GM19023 (cell line): ENCODE data around the gene CNTNAP5.

Experiments
- ATAC-seq: cut with Tn5 transposase; IDR thresholded peaks from one replicate; pipeline ENCODE4 v1.9.1; 2021; ENCODE audit warnings: mild to moderate bottlenecking, moderate library complexity; ENCODE audit not compliant: unreplicated experiment

The CNTNAP5 gene

DNA sequence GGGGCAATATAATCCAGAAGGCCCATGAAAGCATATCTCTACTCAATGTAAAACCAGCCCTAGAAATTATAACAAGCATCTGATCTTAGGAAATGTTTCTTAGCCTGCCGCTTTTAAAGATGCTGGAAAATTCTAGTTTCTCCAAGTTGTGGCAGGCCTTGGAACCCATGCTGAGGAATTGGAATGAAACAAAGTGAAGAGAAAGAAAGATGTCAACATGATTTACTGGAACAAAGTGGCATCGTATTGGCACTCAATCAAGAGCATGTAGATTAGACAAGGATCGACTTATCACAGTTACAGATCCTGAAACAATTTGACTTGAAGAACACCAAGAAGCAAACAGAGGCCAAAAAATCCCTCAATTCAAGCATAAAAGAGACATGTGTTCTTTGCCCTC, 28.7 kb downstream of the CNTNAP5 start:
- no peak for ATAC-seq

DNA sequence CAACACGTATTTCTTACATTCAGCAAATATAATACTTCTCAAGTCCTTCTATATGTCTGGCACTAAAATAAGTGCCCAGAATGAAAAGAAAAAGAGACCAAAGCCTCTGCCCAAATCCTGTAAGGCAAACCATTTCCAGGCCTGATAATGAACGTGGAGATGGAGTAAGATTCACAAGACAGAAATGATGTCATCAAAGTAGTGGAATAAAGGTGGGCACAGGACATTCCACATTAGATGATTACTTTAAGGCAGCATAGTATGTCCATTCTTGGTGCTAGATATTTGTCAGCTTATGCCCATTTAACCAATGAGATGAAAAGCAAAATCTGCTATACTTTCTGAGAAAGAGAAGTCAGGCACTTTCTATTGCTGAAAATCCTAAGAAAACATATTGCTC, 38.5 kb downstream of the CNTNAP5 start:
- ATAC-seq: no peak

DNA sequence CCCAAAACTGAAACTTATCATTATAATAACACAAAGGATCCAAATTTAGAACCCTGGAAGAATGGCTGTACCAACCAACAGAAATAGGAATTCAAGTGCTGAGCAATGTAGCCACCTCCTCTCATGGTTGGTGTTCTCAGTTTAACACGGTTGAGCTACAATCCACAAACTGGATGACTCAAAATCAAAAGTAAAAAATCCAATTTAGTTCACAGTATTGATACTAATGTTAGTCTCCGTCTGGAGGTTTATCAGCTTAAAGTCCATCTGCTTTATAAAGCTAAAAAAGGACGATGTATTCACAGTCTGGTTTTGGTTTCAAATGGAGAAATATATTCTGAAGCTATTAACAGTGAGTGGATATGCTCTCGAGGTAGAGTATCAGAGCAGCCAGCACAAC, 40.5 kb downstream of the CNTNAP5 start:
- no peak for ATAC-seq

- no peak for ATAC-seq
Measured at GRCh38 chr2:124066776-124067175, 41.7 kb downstream of the CNTNAP5 start.

GRCh38 chr2:124079045-124079444, 54.0 kb downstream of the CNTNAP5 start:
- no peak for ATAC-seq

DNA sequence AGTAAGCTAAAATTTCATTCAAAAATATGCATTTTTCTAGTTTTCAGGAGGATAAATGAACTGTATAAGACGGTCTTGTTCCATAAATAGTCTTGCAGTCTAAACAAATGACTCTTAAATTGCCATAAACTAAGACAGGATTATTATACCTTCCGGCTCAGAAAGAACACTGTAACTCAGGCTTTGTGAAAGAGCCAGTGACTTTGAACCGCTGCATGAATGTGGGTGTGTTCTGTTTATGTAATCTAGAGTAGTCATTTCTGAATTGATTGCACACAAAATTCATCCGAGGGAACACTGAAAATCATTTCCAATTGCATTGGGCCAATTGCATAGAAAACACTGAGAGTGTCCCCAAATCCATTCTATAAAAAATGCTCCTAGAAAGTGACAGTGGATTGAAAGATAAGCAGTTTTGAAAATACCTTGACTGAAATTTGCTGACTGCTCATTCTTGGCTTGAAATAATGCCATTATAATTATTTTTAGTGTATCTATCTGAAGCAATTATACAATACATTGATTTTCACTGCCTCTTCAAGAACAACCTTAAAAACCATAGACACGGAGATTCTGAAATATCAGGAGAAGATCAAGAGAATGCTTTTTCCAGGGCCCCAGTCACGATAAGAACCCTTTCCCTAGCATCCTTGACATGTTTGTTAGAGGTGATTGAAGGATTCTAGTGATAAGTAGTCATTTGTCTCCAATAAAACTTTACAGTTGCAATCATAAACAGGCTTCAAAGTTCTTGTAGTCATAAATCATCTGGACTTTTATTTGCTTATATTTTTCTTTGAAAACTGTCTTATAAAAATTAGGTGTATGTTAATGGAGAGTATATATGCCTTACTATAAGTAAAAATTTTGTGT, 55.4 kb downstream of the CNTNAP5 start:
- no peak for ATAC-seq

- no peak for ATAC-seq
Measured at GRCh38 chr2:124081154-124081716, 56.1 kb downstream of the CNTNAP5 start.

DNA sequence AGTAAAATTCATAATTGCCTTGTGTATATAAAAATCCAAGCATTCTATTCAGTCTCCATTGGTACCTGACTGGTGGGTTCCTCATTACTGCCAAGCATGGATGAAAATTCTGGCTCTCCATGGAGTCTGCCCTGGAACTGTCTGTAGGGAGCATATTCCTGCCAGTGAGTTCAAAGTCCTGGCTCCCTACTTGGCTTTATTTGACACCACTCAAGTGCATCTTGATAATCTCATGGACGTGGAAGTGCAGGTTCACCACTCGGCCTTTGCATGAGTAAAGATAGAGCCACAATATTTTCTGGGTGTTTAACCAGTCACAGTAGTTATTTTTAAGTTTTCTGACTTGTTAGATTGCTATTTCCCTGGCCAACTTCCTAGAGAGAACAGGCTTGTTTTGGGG, 63.5 kb downstream of the CNTNAP5 start:
- no peak for ATAC-seq

DNA sequence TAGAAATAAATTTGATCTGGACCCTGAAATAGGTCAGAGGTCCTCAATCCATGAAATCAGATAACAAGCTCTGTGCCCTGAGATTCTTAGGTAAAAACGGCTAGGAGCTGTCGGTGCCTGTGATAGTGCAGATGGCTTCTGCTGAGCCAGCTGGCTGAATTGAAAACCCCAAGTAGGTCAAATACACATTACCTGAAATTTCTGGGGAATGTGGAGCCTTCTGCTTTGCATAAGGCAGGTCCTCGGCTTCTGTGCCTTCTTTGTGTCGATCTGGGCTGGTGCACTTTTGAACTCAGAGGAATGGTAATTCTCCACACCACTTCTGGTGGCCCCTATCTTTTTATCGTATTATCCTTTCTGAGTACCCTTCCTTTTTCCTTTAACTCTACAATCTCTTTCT, 66.6 kb downstream of the CNTNAP5 start:
- no peak for ATAC-seq

GRCh38 chr2:124092651-124093050, 67.6 kb downstream of the CNTNAP5 start:
- no peak for ATAC-seq

DNA sequence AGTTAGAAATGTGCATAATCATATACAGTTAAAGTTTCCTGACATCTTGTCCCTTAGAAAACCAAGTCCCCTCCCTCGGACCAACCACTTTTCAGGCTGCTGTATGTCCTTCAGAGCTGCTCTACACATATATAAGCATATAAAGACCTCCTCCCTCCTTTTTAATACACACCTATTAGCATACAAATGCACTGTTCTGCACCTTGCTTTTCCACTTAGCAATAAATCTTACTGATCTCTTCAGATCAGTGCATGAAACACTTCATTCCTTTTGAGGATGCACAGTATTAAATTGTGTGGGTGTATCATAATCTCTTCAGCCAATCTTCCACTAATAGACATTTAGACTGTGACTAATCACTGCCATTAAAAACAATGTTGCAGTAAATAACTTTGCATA, 79.8 kb downstream of the CNTNAP5 start:
- no peak for ATAC-seq

- ATAC-seq: no peak
Measured at GRCh38 chr2:124112206-124112605, 87.1 kb downstream of the CNTNAP5 start.

GRCh38 chr2:124112966-124113365, 87.9 kb downstream of the CNTNAP5 start:
- ATAC-seq: no peak

DNA sequence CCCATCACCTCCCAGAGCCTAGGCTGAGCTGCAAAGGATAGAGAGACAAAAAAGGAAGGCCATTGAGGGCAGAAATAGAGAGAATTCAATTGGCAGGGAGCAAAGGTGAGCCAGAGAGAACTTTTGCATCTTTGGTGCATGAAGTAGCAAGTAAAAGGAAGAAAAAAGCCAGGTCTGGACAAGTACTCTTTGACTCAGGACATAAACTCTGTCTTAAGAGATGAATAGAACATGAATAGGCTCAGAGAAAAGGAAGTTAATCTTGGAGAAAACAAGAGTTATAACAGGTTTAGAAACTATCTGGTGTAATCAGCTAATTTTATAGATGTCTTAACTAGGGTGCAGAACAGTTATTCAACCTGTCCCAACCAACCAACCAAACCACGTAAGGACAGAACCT, 95.2 kb downstream of the CNTNAP5 start:
- no peak for ATAC-seq

GRCh38 chr2:124121106-124121505, 96.0 kb downstream of the CNTNAP5 start:
- ATAC-seq: no peak

- no peak for ATAC-seq
Measured at GRCh38 chr2:124121760-124122275, 96.7 kb downstream of the CNTNAP5 start.

DNA sequence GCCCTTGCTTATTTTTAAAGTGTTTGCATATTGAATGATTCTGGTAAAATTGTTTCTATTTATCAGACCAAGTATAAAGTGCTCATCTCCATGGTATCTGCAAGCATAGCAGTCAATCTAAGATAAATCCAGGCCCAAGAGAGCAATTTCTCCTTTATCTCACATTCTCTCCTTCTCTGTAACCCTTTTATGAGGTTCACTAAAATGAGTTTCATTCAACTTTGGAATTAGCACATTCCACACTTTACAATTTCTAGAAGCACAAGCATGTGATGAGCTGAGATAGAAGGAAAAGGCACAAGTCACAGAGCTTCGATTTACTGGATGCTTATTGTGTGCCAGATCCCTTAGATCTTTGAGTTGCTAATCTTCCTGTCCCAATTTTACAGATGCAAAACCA, 97.3 kb downstream of the CNTNAP5 start:
- no peak for ATAC-seq

GRCh38 chr2:124131276-124131675, 106.2 kb downstream of the CNTNAP5 start:
- ATAC-seq: no peak

GRCh38 chr2:124136110-124136509, 111.0 kb downstream of the CNTNAP5 start:
- ATAC-seq: no peak

DNA sequence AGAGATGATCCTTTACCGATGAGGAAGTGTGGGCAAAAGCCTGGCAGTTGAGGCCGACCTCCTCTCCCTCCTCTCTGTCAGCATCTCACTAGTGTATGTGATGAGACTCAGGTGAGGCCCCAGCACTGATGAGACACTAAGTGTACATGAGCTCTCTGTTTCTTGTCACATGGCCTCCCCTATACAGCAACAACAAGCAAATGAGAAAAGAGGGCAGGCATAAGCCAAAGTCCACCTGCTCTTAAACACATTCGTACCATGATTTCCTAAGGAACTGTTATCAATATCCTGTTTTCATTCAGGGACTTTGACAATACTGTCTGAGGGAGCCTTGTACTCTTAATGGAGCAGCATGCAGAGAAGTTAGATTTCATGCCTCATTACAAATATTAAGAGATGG, 113.0 kb downstream of the CNTNAP5 start:
- ATAC-seq: no peak

DNA sequence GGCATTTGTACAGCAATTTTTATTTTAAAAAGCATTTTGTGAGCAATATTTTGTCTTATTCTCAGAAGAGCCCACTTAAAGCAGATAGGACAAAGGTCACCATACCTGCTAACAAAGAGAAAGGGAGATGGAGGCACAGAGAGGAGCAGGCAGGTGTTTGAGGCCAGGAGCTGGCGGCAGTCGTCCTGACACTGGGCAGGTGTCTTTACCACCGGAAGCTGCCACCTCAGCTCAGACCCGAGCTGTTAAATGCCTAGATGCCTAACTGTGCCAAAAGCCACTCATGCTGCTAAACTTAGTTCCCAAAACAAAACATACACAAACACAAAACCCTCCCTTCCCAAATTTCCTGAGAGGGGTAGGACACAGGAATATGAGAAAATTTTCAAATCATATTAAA, 120.9 kb downstream of the CNTNAP5 start:
- no peak for ATAC-seq

DNA sequence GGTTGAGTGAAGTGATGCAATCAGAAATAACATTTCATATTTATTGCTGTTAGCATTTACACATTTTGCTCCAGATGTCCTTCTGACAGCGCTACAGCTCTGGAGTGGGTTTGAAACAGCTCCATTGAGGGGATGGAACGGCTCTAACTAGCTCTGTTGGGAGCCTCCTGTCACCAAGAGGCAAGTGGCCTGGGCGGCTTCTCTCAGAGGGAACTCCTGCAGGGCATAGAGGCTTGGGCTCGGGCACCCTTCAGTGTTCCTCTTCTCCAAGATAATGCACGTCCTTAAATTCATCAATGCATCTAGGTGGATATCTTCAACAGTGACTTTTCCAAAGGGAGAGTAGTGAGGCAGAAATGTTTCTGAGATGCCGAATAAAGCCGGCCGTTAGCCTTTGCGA, 122.5 kb downstream of the CNTNAP5 start:
- ATAC-seq: no peak
